Retinal pigment epithelial cell (primary cell): ENCODE results near the gene NPPB.
A peak's percentile ranks its signal among the peaks of the same experiment; 100 is the strongest.

Experiments
- DNase-seq: peaks from one replicate; pipeline ENCODE4 v3.0.0-alpha.2; 2010; ENCODE audit warnings: low read depth
- H3K4me3 ChIP-seq: 2 replicates; pipeline ENCODE4 v1.5.1; 2011; ENCODE audit warnings: mild to moderate bottlenecking, low read length, control low read depth, moderate library complexity
- TF ChIP-seq, protein P1 (sequence below): conservative IDR thresholded peaks from 2 replicates; pipeline ENCODE4 v1.5.1; 2011; ENCODE audit warnings: low read depth, low read length, control low read depth, inconsistent platforms

NPPB gene

DNA sequence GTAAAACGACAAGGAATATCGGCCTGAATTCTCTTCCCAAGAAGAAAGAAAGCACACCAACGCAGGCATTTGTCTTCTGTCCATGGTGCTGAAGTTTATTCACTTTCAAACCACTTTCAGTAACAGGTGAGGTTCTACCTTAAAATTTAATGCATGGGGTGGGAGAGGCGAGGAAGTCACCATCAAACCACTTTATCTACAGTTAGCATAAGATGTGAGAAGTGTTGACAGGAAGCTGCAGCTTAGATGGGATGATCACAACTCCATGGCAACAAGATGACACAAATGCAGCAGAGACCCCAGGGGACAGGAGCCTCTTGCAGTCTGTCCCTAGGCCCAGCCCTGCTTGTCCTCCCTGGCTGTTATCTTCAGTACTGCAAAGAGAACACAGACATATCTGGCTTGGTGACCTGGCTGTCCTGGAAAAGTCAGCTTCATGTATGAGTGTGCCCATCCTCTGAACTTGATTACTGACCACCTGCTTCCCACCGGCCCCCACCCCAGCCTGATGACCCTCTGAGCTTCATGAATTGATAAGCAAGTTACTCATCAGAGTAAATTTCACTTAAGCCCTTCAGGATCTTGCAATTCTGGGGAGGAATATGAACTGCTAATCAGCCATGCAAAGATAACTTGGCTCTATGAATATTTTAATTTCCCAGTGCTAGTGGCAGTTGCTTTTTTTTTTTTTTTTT, 13.0 kb downstream of the NPPB start:
- TF ChIP-seq, protein P1, sequence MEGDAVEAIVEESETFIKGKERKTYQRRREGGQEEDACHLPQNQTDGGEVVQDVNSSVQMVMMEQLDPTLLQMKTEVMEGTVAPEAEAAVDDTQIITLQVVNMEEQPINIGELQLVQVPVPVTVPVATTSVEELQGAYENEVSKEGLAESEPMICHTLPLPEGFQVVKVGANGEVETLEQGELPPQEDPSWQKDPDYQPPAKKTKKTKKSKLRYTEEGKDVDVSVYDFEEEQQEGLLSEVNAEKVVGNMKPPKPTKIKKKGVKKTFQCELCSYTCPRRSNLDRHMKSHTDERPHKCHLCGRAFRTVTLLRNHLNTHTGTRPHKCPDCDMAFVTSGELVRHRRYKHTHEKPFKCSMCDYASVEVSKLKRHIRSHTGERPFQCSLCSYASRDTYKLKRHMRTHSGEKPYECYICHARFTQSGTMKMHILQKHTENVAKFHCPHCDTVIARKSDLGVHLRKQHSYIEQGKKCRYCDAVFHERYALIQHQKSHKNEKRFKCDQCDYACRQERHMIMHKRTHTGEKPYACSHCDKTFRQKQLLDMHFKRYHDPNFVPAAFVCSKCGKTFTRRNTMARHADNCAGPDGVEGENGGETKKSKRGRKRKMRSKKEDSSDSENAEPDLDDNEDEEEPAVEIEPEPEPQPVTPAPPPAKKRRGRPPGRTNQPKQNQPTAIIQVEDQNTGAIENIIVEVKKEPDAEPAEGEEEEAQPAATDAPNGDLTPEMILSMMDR, result no peak
- DNase-seq, result no peak
- no peak overlapping the region for H3K4me3 ChIP-seq

DNA sequence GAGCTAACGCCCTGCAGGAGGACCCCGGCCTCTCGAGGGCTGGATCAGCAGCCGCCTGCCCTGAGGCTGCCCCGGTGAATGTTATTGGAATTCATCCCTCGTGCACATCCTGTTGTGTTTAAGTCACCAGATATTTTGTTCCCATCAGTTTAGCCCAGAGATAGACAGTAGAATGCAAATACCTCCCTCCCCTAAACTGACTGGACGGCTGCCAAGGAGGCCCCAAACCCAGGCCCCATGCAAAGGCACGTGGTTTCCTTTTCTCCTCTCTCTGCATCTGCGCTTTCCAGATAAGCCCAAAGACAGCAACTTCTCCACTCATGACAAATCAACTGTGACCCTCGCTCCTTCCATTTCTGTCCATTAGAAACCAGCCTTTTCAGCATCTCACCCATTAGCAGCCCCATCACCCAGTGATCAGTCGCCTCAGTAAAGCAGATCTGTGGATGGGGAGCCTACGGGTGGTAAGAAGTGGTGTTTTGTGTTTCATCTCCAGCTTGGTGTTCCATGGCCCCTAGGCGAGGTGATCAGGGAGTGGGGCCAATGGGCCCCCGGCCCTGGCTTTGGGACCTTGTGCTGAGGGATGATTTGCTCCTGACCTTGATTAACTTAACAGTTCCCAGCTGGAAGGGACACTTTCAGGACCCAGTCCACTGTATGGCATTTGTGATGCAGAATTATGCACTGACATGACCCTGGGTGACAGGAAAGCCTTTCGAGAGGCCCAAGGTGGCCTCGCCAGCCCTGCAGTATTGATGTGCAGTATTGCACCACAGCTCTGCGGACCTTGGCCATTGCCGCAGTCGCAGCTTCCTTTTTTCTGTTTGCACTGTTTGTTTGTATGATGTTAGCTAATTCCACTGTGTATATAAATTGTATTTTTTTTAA, 16.3 kb downstream of the NPPB start:
- TF ChIP-seq, protein P1, result no peak
- H3K4me3 ChIP-seq, result no peak overlapping the region
- no peak for DNase-seq

DNA sequence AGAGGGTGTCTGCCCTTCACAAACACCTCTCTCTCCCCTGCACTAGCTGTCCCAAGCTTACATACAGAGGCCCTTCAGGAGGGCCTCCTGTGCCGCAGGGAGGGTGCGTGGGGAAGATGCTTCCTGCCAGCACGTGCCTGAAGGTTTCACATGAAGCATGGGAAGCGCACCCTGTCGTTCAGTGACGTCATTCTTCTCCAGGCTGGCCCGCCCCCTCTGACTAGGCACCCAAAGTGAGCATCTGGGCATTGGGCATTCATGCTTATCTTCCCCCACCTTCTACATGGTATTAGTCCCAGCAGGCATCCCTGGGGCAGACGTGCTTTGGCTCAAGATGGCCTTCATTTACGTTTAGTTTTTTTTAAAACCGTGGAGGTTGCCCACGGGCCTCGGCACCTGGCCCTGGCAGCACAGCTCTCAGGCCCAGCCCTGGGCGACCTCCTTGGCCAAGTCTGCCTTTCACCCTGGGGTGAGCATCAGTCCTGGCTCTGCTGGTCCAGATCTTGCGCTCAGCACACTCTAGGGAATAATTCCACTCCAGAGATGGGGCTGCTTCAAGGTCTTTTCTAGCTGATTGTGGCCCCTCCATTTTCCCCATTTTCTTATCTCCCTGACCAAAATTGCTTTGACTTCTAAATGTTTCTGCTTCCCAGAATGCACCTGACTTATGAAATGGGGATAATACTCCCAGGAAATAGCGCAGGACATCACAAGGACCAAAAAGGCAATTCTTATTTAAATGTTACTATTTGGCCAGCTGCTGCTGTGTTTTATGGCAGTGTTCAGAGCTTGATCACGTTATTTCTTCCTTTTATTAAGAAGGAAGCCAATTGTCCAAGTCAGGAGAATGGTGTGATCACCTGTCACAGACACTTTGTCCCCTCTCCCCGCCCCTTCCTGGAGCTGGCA, 17.2 kb downstream of the NPPB start:
- TF ChIP-seq, protein P1, result no peak
- DNase-seq, result no peak
- no peak overlapping the region for H3K4me3 ChIP-seq

DNA sequence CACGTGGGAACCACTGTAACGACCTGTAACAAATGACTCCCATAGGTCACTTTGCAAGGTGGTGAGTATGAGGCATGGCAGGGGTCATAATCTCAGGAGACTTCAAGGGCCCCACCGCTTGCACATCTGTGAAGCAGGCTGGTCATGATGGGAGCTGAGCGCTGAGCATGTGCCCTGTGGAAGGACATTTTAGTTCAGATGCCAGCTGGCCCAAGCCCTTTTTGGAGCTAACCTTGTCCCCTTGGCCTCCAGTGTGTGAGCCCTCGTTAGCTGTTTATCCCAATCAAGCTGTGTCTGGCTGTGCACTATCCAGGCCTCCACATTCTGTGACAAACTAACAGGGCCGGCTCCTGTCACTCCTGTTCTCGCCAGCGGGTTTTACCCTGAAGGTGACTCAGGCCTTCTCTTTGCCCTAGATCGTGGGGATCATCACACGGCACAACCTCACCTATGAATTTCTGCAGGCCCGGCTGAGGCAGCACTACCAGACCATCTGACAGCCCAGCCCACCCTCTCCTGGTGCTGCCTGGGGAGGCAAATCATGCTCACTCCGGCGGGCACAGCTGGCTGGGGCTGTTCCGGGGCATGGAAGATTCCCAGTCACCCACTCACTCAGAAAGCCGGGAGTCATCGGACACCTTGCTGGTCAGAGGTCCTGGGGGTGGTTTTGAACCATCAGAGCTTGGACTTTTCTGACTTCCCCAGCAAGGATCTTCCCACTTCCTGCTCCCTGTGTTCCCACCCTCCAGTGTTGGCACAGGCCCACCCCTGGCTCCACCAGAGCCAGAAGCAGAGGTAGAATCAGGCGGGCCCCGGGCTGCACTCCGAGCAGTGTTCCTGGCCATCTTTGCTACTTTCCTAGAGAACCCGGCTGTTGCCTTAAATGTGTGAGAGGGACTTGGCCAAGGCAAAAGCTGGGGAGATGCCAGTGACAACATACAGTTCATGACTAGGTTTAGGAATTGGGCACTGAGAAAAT, 18.7 kb downstream of the NPPB start:
- DNase-seq, result no peak
- H3K4me3 ChIP-seq, result no peak overlapping the region
- TF ChIP-seq, protein P1, result no peak

DNA sequence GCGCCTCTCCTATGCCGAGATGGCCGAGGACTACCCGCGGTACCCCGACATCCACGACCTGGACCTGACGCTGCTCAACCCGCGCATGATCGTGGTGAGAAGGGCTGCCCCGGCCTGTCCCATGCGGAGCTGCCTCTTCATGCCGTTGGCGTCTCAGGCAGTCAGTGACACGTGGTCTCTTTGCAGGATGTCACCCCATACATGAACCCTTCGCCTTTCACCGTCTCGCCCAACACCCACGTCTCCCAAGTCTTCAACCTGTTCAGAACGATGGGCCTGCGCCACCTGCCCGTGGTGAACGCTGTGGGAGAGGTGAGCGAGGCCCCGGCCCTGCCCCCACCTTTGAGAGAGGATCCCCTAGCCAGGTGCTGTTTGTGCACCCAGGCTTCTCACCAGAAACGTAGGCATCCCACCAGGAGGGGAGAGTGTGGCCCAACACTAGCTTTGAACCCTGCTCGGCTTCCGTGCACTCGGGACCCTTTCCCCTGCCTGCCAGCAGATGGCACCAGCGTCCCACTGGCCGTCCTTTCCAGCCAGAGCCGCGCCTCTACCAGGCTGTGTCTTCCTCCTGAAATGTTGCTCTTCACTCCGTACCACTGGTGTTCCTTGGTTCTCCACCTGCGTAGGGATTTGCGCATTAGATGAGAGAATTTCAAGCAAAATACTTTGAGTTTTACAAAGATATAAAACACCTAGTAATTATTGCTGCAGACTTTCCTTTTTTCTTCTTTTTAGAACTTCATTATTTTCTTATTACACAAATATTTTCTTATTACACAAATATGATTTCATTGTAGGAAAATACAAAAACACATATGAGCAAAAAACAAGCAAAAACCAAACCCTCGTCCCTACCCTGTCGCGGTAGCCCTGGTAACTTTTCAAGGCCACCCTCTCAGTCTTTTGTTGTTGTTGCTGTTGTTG, 20.1 kb downstream of the NPPB start:
- no peak overlapping the region for H3K4me3 ChIP-seq
- TF ChIP-seq, protein P1, result peak; percentile 99
- no peak for DNase-seq
